Ishikawa (cell line): Measurements from ENCODE around the gene HCFC1.

ENCODE experiments used
- CEBPB ChIP-seq: IDR thresholded peaks from 2 replicates; pipeline ENCODE4 v1.6.1; 2012
- CREB1 ChIP-seq: IDR thresholded peaks from 2 replicates; pipeline ENCODE4 v1.6.1; 2012; ENCODE audit warnings: low read depth
- EGR1 ChIP-seq: IDR thresholded peaks from 2 replicates; pipeline ENCODE4 v1.6.1; 2012
- EP300 ChIP-seq: IDR thresholded peaks from 2 replicates; pipeline ENCODE4 v1.6.1; 2012; ENCODE audit warnings: borderline replicate concordance
- FOXM1 ChIP-seq: IDR thresholded peaks from 2 replicates; pipeline ENCODE4 v1.6.1; 2012; ENCODE audit warnings: low read depth, borderline replicate concordance
- NFIC ChIP-seq: IDR thresholded peaks from 2 replicates; pipeline ENCODE4 v1.6.1; 2012
- RAD21 ChIP-seq: IDR thresholded peaks from 2 replicates; pipeline ENCODE4 v1.6.1; 2012; ENCODE audit warnings: low read depth
- TAF1 ChIP-seq: IDR thresholded peaks from 2 replicates; pipeline ENCODE4 v1.6.1; 2012; ENCODE audit warnings: low read depth, mild to moderate bottlenecking
- TCF12 ChIP-seq: IDR thresholded peaks from 2 replicates; pipeline ENCODE4 v1.6.1; 2012; ENCODE audit warnings: low read depth
- TEAD4 ChIP-seq: IDR thresholded peaks from 2 replicates; pipeline ENCODE4 v1.6.1; 2012
- YY1 ChIP-seq: IDR thresholded peaks from 2 replicates; pipeline ENCODE4 v1.6.1; 2012; ENCODE audit warnings: low read depth
- ZBTB7A ChIP-seq: IDR thresholded peaks from 2 replicates; pipeline ENCODE4 v1.6.1; 2012; ENCODE audit warnings: low read depth
- TF ChIP-seq, protein P1 (sequence below): IDR thresholded peaks from 2 replicates; pipeline ENCODE4 v1.6.1; 2012
- TF ChIP-seq, protein P2 (sequence below): IDR thresholded peaks from 2 replicates; pipeline ENCODE4 v1.6.1; 2012
- TF ChIP-seq, protein P3 (sequence below): IDR thresholded peaks from 2 replicates; pipeline ENCODE4 v1.6.1; 2012; ENCODE audit warnings: low read depth, mild to moderate bottlenecking

HCFC1 gene

DNA sequence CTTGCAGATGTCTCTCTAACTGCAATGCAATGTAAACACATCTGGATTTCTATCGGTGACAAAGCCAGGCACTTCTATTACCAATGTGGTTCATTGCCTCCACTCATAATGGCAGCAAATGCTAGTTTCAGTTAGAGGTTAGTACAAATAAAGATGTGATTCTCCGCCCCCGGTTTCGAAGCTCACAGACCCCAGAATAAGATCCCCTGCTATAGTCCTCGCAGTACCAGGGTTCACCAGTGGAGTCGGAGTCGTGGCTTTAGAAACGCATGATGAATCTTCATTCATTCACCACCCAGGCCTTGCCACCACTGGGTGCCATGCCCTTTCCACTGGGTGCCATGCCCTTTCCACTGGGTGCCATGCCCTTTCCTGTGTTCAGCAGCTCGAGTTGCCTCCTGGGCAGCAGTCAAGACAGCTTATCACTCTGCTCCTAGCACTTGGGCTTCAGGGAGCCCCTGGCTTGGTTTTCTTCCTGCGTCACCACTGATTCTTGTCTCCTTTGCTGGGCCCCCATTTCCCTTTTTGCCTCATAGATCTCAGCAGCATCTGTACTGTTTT, 33.3 kb downstream of the HCFC1 start:
- no peak for TF ChIP-seq NFIC
- TF ChIP-seq RAD21, result no peak
- TF ChIP-seq FOXM1, result no peak
- no peak for TF ChIP-seq EGR1
- no peak for TF ChIP-seq CREB1
- TF ChIP-seq TEAD4, result no peak
- no peak for TF ChIP-seq TAF1

DNA sequence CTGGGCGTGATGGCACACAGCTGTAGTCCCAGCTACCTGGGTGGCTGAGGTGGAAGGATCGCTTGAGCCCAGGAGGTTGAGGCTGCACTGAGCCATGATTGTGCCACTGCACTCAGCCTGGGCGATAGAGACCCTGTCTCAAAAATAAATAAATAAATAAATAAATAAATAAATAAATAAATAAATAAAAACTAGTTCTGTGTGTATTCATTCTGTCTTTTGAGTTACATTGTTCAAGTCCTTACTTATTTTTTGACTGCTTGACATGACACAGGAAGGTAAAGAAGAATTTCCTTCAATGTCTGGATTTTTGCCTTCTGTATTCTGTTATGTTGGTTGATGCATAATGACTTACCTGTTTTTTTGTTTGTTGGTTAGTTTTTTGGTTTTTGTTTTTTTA, 34.6 kb downstream of the HCFC1 start:
- TF ChIP-seq TEAD4, result no peak
- TF ChIP-seq, protein P1, sequence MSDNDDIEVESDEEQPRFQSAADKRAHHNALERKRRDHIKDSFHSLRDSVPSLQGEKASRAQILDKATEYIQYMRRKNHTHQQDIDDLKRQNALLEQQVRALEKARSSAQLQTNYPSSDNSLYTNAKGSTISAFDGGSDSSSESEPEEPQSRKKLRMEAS, result no peak
- no peak for TF ChIP-seq TCF12
- no peak for TF ChIP-seq RAD21
- TF ChIP-seq EP300, result no peak
- no peak for TF ChIP-seq ZBTB7A
- TF ChIP-seq CEBPB, result no peak
- TF ChIP-seq, protein P2, sequence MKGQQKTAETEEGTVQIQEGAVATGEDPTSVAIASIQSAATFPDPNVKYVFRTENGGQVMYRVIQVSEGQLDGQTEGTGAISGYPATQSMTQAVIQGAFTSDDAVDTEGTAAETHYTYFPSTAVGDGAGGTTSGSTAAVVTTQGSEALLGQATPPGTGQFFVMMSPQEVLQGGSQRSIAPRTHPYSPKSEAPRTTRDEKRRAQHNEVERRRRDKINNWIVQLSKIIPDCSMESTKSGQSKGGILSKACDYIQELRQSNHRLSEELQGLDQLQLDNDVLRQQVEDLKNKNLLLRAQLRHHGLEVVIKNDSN, result no peak
- no peak for TF ChIP-seq EGR1
- TF ChIP-seq, protein P3, sequence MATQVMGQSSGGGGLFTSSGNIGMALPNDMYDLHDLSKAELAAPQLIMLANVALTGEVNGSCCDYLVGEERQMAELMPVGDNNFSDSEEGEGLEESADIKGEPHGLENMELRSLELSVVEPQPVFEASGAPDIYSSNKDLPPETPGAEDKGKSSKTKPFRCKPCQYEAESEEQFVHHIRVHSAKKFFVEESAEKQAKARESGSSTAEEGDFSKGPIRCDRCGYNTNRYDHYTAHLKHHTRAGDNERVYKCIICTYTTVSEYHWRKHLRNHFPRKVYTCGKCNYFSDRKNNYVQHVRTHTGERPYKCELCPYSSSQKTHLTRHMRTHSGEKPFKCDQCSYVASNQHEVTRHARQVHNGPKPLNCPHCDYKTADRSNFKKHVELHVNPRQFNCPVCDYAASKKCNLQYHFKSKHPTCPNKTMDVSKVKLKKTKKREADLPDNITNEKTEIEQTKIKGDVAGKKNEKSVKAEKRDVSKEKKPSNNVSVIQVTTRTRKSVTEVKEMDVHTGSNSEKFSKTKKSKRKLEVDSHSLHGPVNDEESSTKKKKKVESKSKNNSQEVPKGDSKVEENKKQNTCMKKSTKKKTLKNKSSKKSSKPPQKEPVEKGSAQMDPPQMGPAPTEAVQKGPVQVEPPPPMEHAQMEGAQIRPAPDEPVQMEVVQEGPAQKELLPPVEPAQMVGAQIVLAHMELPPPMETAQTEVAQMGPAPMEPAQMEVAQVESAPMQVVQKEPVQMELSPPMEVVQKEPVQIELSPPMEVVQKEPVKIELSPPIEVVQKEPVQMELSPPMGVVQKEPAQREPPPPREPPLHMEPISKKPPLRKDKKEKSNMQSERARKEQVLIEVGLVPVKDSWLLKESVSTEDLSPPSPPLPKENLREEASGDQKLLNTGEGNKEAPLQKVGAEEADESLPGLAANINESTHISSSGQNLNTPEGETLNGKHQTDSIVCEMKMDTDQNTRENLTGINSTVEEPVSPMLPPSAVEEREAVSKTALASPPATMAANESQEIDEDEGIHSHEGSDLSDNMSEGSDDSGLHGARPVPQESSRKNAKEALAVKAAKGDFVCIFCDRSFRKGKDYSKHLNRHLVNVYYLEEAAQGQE, result no peak
- no peak for TF ChIP-seq YY1

DNA sequence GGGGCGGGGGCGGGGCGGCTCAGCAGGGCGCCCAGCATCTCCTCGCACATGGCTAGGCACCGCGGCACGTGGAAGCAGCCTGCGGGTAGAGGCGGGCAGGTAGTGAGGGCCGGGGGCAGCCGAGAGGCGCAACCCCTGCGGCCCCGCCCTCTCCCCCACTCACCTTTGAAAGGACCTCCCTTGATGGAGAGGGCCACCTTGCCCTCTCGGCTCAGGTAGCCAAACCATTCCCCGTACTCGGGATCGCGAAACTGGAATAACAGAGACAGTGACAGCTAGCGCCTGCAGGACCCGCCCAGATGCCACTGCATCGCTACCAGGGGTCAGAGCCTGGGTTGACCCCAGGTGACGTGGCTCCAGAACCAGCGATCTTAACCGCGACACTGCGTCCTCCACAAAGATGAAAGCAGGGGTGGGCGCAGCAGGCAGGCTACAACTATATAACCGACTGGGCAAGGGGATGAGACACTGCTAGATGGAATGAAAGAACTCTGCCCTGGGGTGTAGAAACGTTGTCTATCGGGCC, 36.2 kb downstream of the HCFC1 start:
- TF ChIP-seq, protein P3, result no peak
- TF ChIP-seq, protein P1, result peak; percentile 45; the same call in 1 of the 2 replicates

DNA sequence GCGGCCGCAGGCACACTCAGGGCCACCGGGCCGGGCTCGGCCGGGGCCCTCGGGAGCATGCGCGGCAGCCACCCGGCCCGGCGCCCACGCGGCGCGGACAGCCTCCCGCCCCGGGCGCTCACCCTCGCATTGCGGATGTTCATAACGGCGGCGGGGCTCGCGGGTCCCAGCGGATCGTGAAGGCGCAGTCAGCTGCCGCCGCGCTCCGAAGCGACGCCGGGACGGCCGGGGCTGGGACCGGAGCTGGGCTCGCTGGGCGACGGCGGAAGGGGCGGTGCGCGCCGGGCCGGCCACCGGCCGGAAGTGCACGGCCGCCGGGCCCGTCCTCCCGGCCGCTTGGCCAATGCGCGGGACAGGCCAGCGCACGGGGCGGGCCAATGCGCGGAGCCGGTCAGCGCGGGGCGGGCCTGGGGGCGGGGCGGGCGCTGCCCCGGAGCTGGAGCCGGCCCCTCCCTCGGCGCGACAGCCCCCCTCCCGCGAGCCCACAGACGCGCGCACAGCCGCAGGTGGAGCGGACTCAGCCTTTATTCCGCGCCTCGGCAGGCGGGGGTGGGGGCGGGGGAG, 36.8 kb downstream of the HCFC1 start, which contains the start of gene NAA10:
TSS of gene NAA10 (minus strand) at position 276 of the 564 bp plus-strand sequence. CDS start at position 143, 133 bp downstream.
- TF ChIP-seq YY1 (no peak), TEAD4 (no peak), FOXM1 (no peak), RAD21 (no peak), NFIC (no peak)
- TF ChIP-seq, protein P2, result no peak

DNA sequence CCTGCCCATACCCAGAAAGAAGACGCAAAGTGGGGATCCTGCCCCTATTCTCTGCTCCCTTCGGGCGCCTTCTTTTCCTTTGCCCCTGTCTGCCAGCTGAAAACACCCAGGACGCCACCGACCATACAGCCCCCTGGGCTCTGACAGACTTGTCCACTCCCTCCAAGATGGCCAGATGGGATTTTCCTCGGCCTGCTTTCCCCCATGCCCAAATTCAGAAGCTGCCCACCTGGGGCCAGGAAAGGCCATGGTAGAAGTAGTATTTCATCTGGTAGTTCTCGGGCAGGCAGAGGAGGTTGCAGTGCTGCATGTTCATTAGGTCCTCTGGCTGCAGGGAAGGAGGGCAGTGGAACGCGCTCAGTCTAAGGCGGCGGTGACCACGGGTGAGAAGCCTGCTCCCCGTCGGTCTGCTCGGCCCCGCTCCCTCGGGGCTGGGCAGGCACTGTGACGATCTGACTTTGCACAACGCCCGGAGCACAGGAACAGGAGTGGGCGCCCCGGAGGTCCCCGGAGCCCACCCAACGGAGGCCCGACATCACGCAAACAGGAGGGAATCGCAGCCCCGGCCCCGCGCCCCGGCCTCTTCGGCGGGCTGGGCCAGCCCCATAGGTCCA, 37.4 kb downstream of the HCFC1 start:
- TF ChIP-seq, protein P3, result no peak
- no peak for TF ChIP-seq EGR1
- TF ChIP-seq TAF1, result no peak
- no peak for TF ChIP-seq RAD21
- TF ChIP-seq FOXM1, result no peak
- TF ChIP-seq TCF12, result no peak
- TF ChIP-seq, protein P1, result no peak
- no peak for TF ChIP-seq EP300
- TF ChIP-seq, protein P2, result no peak
- no peak for TF ChIP-seq ZBTB7A
- TF ChIP-seq TEAD4, result no peak
- no peak for TF ChIP-seq NFIC
- no peak for TF ChIP-seq YY1
- TF ChIP-seq CREB1, result no peak
- TF ChIP-seq CEBPB, result no peak
